ENCODE measurements around the gene METRN. TPM values are rescaled to one million over a fixed set of nuclear protein-coding genes. Genes with fewer than 3 reads are reported as not detected.

METRN gene
- total and polyA plus RNA-seq, 4 donors: 10.9 to 67.3 (median 41.5) TPM

- Histone ChIP-seq H3K9me3 (ENCODE audit: control insufficient read depth in 4 of 4, insufficient read depth in 3 of 4, low read length in 3 of 4) (no peaks in the 10 kb centered on the region), H3K4me1 (ENCODE audit: control insufficient read depth in 5 of 5, insufficient read depth in 5 of 5, low read length in 5 of 5) (peaks cover 4 to 32% (median 25%) of the 10 kb centered on the region in 5 donors), H3K27ac (ENCODE audit: low read depth in 1 of 2, low read length in 1 of 2) (peak overlapping the region; percentile 60 to 75), H3K27me3 (ENCODE audit: control insufficient read depth in 3 of 3, insufficient read depth in 3 of 3, low read length in 2 of 3) (no peaks in the 10 kb centered on the region), H3K4me3 (peak overlapping the region; percentile 72), H3K9ac (ENCODE audit: insufficient read depth in 1 of 2, low read length in 2 of 2) (no peak overlapping the region), H3K36me3 (ENCODE audit: control insufficient read depth in 4 of 4, insufficient read depth in 4 of 4, low read length in 4 of 4) (peaks cover 3 to 33% (median 22%) of the 10 kb centered on the region in 4 donors)
- DNase-seq (no peak), ATAC-seq (ENCODE audit: insufficient read depth, low FRiP score) (no peak)
- TF ChIP-seq CTCF (IDR thresholded peaks at IDR 0.05; ENCODE audit: control extremely low read depth, extremely low read depth): no peak
- WGBS, 2 donors: 19 to 28% methylated on average over 48 to 57 of the region's 57 CpGs
These were observed 31.4 kb upstream of the METRN start for GRCh38 chr16:683396-684070.

DNA sequence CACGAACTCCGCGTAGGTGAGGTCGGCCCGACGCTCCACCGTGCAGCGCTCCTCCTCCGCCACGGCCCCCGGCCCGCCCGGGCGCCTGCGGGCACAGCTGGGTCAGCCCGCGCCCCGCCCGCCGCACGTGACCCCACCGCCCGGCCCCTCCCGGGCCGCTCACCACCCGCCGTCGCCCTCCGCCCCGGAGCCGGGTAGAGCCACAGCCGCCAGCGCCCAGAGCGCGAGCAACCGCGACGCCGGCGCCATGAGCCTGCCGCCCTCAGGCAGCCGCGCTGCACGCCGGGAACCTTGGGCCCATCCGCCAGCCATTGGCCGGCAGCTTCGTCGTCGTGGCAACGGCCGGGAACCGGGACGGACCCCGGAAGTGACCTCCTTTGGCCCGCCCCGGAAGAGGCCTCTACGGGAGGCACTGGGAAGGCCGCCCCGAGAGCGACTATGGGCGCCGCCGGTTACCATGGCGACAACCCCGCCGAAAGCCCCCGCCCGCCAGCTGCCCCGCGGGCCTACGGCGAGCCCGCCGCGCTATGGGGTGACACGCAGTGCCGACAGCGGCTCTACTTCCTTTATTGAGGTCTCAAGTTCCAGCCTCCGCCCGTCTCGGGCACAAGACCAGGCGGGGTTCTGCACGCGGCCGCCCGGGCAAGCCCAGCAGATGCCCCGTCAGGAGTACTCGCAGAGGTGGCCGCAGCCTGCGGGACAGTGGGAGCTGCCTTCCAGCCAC is 30.7 kb upstream of the METRN start, which contains the start of gene JMJD8:
JMJD8 (minus strand) TSS at position 264 of the 724 bp plus-strand sequence; CDS start at position 249, 15 bp downstream.
- peaks cover 3 to 33% (median 23%) of the 10 kb centered on the region in 4 donors for H3K36me3 ChIP-seq (ENCODE audit: control insufficient read depth in 4 of 4, insufficient read depth in 4 of 4, low read length in 4 of 4)
- H3K27me3 ChIP-seq (ENCODE audit: control insufficient read depth in 3 of 3, insufficient read depth in 3 of 3, low read length in 2 of 3): no peaks in the 10 kb centered on the region
- H3K27ac ChIP-seq (ENCODE audit: low read depth in 1 of 2, low read length in 1 of 2): peak within 1 kb of the TSS; percentile 69 to 84
- ATAC-seq (ENCODE audit: insufficient read depth, low FRiP score) (peak; percentile 74), DNase-seq (peak; percentile 94 to 97 (median 96))
- H3K9me3 ChIP-seq (ENCODE audit: control insufficient read depth in 4 of 4, insufficient read depth in 3 of 4, low read length in 3 of 4): no peaks in the 10 kb centered on the region
- H3K9ac ChIP-seq (ENCODE audit: insufficient read depth in 1 of 2, low read length in 2 of 2): no peak within 1 kb of the TSS
- 2 to 4% methylated on average over 70 to 91 of the region's 91 CpGs for WGBS, 2 donors
- H3K4me3 ChIP-seq: peak within 1 kb of the TSS; percentile 72
- TF ChIP-seq CTCF (IDR thresholded peaks at IDR 0.05; ENCODE audit: control extremely low read depth, extremely low read depth): no peak
- peaks cover 11 to 35% (median 21%) of the 10 kb centered on the region in 5 donors for H3K4me1 ChIP-seq (ENCODE audit: control insufficient read depth in 5 of 5, insufficient read depth in 5 of 5, low read length in 5 of 5)

GRCh38 chr16:684961-685696 is 29.8 kb upstream of the METRN start:
- no peak overlapping the region for H3K27ac ChIP-seq (ENCODE audit: low read depth in 1 of 2, low read length in 1 of 2)
- H3K4me1 ChIP-seq (ENCODE audit: control insufficient read depth in 5 of 5, insufficient read depth in 5 of 5, low read length in 5 of 5): peaks cover 15 to 41% (median 19%) of the 10 kb centered on the region in 5 donors
- 94 to 95% methylated on average over 61 of the region's 61 CpGs for WGBS, 2 donors
- ATAC-seq (ENCODE audit: insufficient read depth, low FRiP score): no peak
- DNase-seq: no peak
- H3K27me3 ChIP-seq (ENCODE audit: control insufficient read depth in 3 of 3, insufficient read depth in 3 of 3, low read length in 2 of 3): no peaks in the 10 kb centered on the region
- TF ChIP-seq CTCF (IDR thresholded peaks at IDR 0.05; ENCODE audit: control extremely low read depth, extremely low read depth): no peak
- no peak overlapping the region for H3K9ac ChIP-seq (ENCODE audit: insufficient read depth in 1 of 2, low read length in 2 of 2)
- H3K4me3 ChIP-seq: no peak overlapping the region
- H3K36me3 ChIP-seq (ENCODE audit: control insufficient read depth in 4 of 4, insufficient read depth in 4 of 4, low read length in 4 of 4): peaks cover 3 to 33% (median 23%) of the 10 kb centered on the region in 4 donors
- no peaks in the 10 kb centered on the region for H3K9me3 ChIP-seq (ENCODE audit: control insufficient read depth in 4 of 4, insufficient read depth in 3 of 4, low read length in 3 of 4)

Measured in lung (tissue), 12 donors.